Measurements from ENCODE around the gene SLC10A7.

Gene SLC10A7

DNA sequence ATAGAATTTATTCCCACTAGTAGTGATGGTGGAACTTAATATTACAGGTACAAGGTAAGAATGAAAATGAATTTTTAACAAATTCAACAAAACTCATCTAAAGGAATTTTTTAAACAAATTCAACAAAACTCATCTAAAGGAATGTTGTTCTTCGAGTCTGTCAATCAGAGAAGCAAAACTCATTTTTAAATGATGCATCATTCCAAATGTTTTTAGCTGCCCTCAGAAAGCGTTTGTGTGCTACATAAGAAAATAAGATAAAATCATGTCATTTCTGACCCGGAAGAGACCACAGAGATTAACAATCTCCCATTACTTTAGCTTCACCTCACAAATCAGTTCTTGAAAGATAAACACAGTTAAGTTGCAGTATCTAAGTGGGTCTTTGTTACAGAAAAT, 178.0 kb downstream of the SLC10A7 start:
- DNase-seq: no peak

GRCh38 chr4:146343199-146343598, 178.5 kb downstream of the SLC10A7 start:
- no peak for DNase-seq

DNA sequence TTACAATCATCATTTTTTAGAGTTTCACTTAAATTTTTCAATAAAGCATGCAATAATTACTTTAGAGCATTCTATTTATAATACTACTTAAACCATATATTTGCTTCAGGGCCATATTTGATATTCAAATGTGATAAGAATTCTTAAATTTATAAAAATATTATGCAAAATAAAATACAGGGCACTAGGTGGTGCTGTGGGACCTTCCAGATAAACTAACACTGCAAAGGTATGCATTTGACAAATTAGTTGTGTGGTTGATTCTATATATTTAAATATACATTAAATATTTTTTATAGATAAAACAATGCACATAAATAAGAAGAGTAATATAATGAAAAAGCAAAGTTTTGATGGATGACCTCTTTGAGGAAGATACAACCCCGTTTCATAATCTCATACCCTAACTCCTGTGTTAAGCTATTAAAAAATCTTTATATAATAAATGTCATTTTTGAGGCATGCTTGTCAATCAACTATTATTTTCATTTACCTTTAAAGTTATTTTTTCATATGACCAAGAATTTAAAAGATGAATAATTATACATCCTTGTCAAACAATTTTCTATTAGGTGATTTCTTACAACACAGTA, 179.0 kb downstream of the SLC10A7 start:
- DNase-seq: peak in 1 of 2 experiments; percentile 3

GRCh38 chr4:146340798-146341197, 180.9 kb downstream of the SLC10A7 start:
- DNase-seq: no peak

GRCh38 chr4:146338512-146338911, 183.2 kb downstream of the SLC10A7 start:
- no peak for DNase-seq

- DNase-seq: no peak
Observed at GRCh38 chr4:146336410-146336807, 185.3 kb downstream of the SLC10A7 start.

DNA sequence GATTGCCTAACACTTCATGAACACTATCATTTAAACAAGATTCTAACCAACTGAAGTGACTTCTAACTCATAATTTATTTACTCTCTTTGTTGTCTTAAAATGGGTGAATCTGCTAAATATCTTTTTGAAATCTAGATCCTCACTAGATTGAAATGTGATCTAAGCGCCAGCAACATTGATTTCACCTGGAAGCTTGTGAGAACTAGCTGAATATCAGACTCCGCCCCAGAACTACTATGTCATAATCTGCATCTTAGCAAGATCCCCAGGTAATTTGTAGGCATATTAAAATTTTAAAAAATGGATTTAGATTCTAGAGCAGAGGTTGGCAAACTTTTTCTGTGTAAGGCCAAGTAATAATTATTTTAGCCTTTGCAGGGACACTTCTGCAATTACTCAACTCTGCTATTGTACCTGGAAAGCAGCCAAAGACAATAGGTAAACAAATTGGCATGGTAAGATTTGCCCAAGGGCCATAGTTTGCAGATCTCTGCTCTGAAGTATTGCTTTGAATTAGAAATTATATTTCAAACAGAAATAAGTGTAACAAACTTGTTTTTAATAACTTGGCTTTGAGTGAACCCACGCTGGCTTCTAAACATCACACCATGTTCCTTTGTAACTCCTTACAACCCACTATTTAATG, 185.9 kb downstream of the SLC10A7 start:
- no peak for DNase-seq

- no peak for DNase-seq
Observed at GRCh38 chr4:146334862-146335449, 186.8 kb downstream of the SLC10A7 start.

DNA sequence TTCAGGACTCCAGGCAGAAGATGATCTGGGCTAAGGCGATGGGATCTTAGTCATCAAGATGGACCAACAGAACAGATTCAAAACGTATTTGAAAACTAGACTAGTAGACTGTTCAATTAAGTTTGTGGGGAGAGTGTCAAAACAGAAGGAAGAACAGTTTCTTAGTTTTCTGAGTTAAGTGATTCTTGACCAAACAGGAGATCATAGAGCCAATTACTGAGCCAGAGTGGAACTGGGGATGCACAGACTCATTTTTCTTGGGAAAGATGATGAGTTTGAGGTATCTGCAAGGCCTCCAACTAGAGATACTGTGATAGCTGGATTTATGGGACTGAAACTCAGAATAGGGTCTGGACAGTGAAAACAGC, 187.9 kb downstream of the SLC10A7 start:
- no peak for DNase-seq

DNA sequence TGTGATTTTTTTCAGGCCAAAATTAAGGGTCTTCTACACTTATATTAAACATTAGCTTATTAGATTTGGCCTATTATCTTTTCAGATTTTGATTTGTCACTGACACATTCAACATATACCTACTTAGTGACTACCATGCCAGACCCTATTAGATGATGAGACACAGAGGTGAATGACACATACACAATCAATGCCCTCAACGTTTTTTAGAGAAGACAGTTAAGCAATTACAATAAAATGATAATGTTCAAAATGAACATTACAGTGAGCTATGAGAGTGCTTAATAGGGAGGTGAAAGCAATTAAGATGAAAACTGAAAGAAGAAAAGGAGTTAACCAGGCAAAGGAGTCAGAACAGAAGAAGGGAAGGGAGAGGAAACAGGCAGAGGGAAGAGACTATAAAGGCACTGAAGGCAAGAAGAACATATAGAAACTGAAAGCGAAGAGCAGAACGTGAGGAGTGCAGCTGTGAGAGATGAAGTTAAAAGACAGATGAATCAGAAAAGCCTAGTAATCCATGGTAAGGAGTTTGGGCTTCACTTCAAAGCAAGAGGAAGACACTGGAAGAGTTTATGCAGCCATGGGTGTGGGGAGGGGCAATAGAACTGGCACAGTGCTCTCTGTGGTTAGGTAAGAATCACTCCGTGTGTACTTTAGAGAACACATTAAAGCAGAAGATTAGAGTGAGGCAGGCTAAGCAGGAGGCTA, 188.4 kb downstream of the SLC10A7 start:
- DNase-seq: peak in 1 of 2 experiments; percentile 2

DNA sequence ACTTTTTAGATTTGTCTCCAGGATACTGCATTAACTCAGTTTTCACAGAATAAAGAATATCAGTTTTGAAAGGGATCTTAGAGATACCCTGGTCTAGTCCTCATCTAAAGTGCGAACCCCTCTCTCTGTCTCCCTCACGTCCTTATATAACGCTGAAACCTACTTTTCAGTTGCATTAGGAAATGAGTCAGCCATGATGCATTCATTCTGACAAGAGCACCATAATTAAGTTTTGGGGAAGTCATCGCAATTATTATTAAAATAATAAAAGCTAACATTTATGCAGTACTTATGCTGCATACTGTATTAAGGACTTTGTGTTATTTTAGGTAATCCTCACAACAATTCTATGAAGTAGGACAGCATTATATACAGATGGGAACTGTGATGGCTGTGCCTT, 191.3 kb downstream of the SLC10A7 start:
- DNase-seq: no peak

DNA sequence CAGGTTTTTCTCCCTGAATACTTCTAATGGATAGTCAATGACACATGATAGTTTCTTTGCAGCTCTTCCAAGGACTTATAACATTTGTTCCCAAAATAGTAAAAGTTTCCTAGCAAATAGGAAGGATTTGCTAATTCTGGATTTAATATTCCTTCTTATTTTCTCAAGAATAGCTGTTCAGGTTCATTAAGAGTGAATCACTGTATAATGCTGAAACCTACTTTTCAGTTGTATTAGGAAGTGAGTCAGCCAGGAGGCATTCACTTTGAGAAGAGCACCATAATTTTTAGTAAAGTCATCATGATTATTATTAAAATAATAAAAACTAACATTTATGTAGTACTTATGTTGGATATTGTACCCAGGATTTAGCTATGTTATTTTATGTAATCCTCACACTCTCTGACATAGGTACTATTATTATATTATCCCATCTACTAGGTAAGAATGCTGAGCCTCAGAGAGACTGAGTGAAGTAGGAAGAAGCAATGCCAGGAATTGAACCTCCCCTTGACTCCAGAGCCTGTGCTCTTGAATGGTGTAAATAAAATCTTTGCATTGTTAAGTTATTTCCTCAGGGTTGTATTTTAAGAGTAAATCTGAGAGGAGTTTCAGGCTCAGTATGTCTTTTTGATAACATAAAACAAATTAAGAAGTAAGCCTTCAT, 192.6 kb downstream of the SLC10A7 start:
- DNase-seq: no peak

- no peak for DNase-seq
Observed at GRCh38 chr4:146327859-146328650, 193.7 kb downstream of the SLC10A7 start.

DNA sequence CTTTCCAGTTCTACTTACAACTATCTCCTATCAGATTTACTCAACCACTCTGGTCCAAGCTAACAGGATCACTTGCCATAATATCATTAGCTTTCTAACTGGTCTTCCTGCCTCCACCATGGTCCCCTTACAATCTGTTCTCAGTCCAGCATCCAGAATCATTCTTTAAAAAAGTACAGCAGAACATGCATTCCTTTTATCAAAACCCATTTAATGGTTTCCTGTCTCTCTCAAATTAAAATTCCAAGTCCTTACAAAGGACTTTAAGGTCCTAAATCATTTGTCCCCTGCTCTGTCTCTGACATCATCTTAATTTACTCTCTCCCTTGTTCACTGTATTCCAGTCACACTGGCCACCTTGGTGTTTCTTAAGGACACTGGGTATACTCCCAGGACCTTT, 202.8 kb downstream of the SLC10A7 start:
- no peak for DNase-seq

DNA sequence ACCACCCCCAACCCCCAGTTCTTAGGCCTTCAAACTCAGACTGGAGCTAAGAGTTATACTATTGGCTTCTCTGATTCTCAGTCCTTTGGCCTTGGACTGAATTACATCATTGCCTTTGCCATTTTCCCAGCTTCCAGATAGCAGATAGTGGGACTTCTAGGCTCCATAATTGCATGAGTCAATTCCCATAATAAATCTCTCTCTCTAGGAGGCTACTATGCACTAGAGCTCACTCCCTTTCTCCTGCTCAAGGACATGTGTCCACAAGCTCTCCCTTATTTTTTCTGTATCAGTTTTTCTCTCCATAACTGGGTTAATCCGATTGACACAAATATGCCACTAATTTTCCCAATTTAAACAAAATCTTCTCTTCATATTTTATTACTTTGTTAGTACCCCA, 204.0 kb downstream of the SLC10A7 start:
- no peak for DNase-seq

DNA sequence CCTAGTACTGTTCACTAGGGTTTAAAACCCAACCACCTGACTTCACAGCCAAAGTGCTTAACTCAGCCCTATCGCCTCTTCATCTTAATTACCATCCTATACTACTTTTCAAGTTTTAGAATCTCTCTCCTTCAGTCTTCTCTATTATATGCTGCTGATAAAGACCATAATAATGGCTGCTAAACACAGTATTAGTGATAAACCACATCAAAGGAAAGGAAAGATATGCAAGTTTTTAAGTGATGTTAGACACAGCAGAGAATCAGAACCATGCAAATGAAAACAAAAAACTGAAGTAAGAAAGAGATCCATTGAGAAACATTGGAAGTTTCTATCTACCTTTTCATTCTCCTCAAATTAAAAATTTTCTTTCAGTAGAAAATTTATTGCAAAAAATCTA, 206.6 kb downstream of the SLC10A7 start:
- DNase-seq: no peak

DNA sequence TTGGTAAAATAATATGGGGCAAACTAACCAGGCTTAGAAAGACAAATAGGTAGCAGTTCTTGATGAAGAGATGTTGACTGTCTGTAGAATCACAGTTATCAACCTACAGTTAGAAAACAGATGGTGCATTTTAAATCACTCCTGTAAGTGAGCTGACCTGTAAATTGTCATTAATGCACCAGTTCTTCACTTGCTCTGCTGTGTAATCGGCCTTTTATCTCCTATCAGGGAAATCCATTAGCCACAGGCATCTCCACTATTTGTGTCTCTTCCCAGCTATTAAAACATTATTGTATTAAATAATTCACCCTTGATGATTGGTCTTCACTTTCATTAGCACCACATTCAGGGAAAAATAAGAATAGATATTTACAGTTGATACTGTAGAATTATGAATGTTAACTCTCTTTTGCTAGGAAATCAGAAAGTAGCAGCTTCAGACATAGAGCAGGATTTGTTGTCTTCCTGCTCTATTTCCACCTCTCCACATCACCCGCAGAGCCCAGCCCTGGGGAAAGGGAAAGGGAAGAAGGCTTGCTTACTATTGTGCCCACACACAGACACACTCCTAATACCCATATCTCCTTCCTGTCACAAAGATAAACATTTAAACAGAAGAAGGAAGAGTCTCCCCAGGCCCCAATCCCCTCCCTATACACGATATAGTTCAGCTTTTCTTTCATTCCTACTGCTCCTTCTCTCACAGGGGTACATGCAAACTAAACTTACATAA, 210.3 kb downstream of the SLC10A7 start:
- no peak for DNase-seq

- no peak for DNase-seq
Observed at GRCh38 chr4:146310319-146311021, 211.3 kb downstream of the SLC10A7 start.

GRCh38 chr4:146308951-146309350, 212.8 kb downstream of the SLC10A7 start:
- DNase-seq: no peak

DNA sequence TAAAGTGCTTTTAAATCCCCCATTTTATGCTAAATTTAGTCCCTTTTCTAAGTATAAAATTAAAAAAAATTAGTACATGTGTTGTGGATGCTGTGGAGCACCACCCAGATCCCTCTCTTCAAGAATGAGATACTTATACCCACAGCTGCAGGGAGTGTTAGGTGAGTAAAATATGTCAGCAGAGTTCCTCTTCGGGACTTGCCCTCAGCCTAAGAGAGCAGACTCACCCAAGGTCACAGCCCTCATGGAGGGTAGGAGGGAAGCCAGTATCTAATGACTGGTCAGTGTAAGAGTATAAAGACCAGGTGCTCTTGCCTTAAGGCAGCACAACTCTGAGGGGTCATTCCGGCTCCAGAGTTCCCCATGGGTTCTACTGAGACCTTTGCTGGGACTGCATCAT, 218.9 kb downstream of the SLC10A7 start:
- no peak for DNase-seq

DNA sequence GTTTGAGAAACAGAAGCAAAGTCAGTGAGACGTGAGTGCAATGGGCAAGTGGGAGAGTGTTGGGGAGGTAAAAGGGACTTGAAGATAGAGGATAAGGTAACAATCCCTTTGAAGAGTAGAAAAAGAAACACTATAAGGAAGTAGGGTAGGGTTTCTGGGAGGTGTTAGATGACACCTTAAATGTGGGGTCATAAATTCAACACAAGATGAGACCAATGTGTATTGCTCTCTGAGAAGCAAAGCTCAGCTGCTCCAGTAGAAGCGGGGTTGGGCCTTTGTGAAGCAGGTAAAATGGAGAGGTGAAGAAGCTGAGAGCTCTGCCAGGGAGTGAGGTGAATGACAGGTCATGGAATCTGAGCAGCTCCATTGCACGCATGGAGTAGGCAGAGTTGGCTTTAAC, 222.1 kb downstream of the SLC10A7 start:
- no peak for DNase-seq

Measured in stimulated activated CD4-positive, alpha-beta T cell treated with anti-CD3 and anti-CD28 coated beads, Interleukin-4, amount 100 ng/mL, for 4 hours (primary cell).